IPS-NIHi7 (cell line): ENCODE measurements around the gene GPR55.
"Not testable (repeated sequence)": the region's sequence is repeated elsewhere in the genome, so short reads cannot be mapped to it uniquely, and the experiment has no call there.

Experiments
- DNase-seq: peaks from one replicate; pipeline ENCODE4 v3.0.0; 2012; ENCODE audit warnings: mixed read lengths; ENCODE audit errors: extremely low spot score

Gene GPR55

GRCh38 chr2:230924470-230925341, at the start of gene GPR55:
GPR55 (minus strand) TSS chr2:230925242; CDS start chr2:230910962, 14,280 bp downstream.
- DNase-seq, result peak; percentile 79

- DNase-seq, result no peak
Observed at GRCh38 chr2:230974096-230974913, 49.3 kb upstream of the GPR55 start.

- no peak for DNase-seq
Observed at GRCh38 chr2:230972046-230972445, 47.0 kb upstream of the GPR55 start.

- DNase-seq, result no peak
Observed at GRCh38 chr2:230969659-230970015, 44.6 kb upstream of the GPR55 start.

GRCh38 chr2:230968921-230969658, 44.0 kb upstream of the GPR55 start:
- no peak for DNase-seq

- not testable (repeated sequence) for DNase-seq
Observed at GRCh38 chr2:230968314-230968713, 43.3 kb upstream of the GPR55 start.

- no peak for DNase-seq
Observed at GRCh38 chr2:230967113-230967512, 42.1 kb upstream of the GPR55 start.

GRCh38 chr2:230964136-230964730, 39.2 kb upstream of the GPR55 start:
- DNase-seq, result no peak

GRCh38 chr2:230961091-230961491, 36.0 kb upstream of the GPR55 start:
- DNase-seq, result no peak

GRCh38 chr2:230960026-230960425, 35.0 kb upstream of the GPR55 start:
- DNase-seq, result no peak

- DNase-seq, result no peak
Observed at GRCh38 chr2:230958820-230959756, 34.0 kb upstream of the GPR55 start.

GRCh38 chr2:230957756-230958391, 32.8 kb upstream of the GPR55 start:
- DNase-seq, result no peak

GRCh38 chr2:230956827-230957755, 32.0 kb upstream of the GPR55 start:
- DNase-seq, result peak; percentile 72

- no peak for DNase-seq
Observed at GRCh38 chr2:230955163-230955737, 30.2 kb upstream of the GPR55 start.

- DNase-seq, result no peak
Observed at GRCh38 chr2:230954746-230955145, 29.7 kb upstream of the GPR55 start.

GRCh38 chr2:230953845-230954244, 28.8 kb upstream of the GPR55 start:
- DNase-seq, result no peak

- no peak for DNase-seq
Observed at GRCh38 chr2:230952226-230952956, 27.3 kb upstream of the GPR55 start.

- no peak for DNase-seq
Observed at GRCh38 chr2:230951396-230951795, 26.4 kb upstream of the GPR55 start.
